IgD-negative memory B cell (primary cell): Measurements from ENCODE around the gene MLKL. TPM values are rescaled to one million over a fixed set of nuclear protein-coding genes. Genes with fewer than 3 reads are reported as not detected.

Experiments
- H3K27ac Mint-ChIP-seq, 3 donors: one replicate each; pipeline ENCODE4 v1.8.0; 2020 to 2022; ENCODE audit warnings: mild to moderate bottlenecking in 3 of 3, mixed read lengths in 3 of 3, moderate library complexity in 1 of 3
- H3K27me3 Mint-ChIP-seq: one replicate; pipeline ENCODE4 v1.8.0; 2021; ENCODE audit warnings: mixed read lengths
- H3K36me3 Mint-ChIP-seq: one replicate; pipeline ENCODE4 v1.8.0; 2020; ENCODE audit warnings: mild to moderate bottlenecking, mixed read lengths
- H3K4me1 Mint-ChIP-seq, 3 donors: one replicate each; pipeline ENCODE4 v1.8.0; 2020 to 2022; ENCODE audit warnings: mixed read lengths in 3 of 3, mild to moderate bottlenecking in 1 of 3
- H3K4me3 Mint-ChIP-seq, 4 donors: one replicate each; pipeline ENCODE4 v1.8.0; 2020 to 2022; ENCODE audit warnings: mild to moderate bottlenecking in 4 of 4, mixed read lengths in 4 of 4, moderate library complexity in 3 of 4
- H3K9me3 Mint-ChIP-seq, 3 donors: one replicate each; pipeline ENCODE4 v1.8.0; 2020 to 2021; ENCODE audit warnings: mixed read lengths in 3 of 3, mild to moderate bottlenecking in 1 of 3
- polyA plus RNA-seq: library from polyadenylated mRNA; unstranded; fragments of 300-500 nt; fragmentation: Illumina TruSeq; gene quantifications from one replicate; pipeline ENCODE4 v1.2.3, GENCODE V29; 2021

Gene MLKL
- polyA plus RNA-seq, 1 donor from 2014 or later, result 14.3 TPM

- no peaks in the 10 kb centered on the region for H3K9me3 Mint-ChIP-seq
Measured at GRCh38 chr16:74625500-74626350, 74.9 kb downstream of the MLKL start.

GRCh38 chr16:74623839-74624235, 76.8 kb downstream of the MLKL start:
- Mint-ChIP-seq H3K27me3 (no peaks in the 10 kb centered on the region), H3K27ac (no peak overlapping the region), H3K36me3 (no peaks in the 10 kb centered on the region), H3K4me3 (no peak overlapping the region), H3K9me3 (no peaks in the 10 kb centered on the region), H3K4me1 (peaks cover 0 to 4% (median 1%) of the 10 kb centered on the region in 3 donors)

More at GRCh38 chr16:74625500-74626350, 74.9 kb downstream of the MLKL start:
- H3K27ac Mint-ChIP-seq, result peak overlapping the region in 1 of 3 donors; percentile 67
- H3K36me3 Mint-ChIP-seq, result peaks cover 2% of the 10 kb centered on the region
- no peaks in the 10 kb centered on the region for H3K27me3 Mint-ChIP-seq
- peaks cover 0 to 4% (median 1%) of the 10 kb centered on the region in 3 donors for H3K4me1 Mint-ChIP-seq
- H3K4me3 Mint-ChIP-seq, result no peak overlapping the region

GRCh38 chr16:74623214-74623838, 77.3 kb downstream of the MLKL start:
- Mint-ChIP-seq H3K4me3 (no peak overlapping the region), H3K27ac (peak overlapping the region in 1 of 3 donors; percentile 48), H3K4me1 (peaks cover 0 to 4% (median 0%) of the 10 kb centered on the region in 3 donors)

GRCh38 chr16:74622005-74622404, 78.7 kb downstream of the MLKL start:
- Mint-ChIP-seq H3K36me3 (no peaks in the 10 kb centered on the region), H3K27me3 (no peaks in the 10 kb centered on the region), H3K9me3 (no peaks in the 10 kb centered on the region), H3K27ac (no peak overlapping the region), H3K4me1 (peaks cover 0 to 4% (median 0%) of the 10 kb centered on the region in 3 donors), H3K4me3 (no peak overlapping the region)

More at GRCh38 chr16:74623214-74623838, 77.3 kb downstream of the MLKL start:
- H3K9me3 Mint-ChIP-seq, result no peaks in the 10 kb centered on the region
- no peaks in the 10 kb centered on the region for H3K27me3 Mint-ChIP-seq
- no peaks in the 10 kb centered on the region for H3K36me3 Mint-ChIP-seq

Other genes starting within 250 kb of the MLKL start
- 91.8 TPM for gene GLG1, start 93.7 kb downstream of the MLKL start, polyA plus RNA-seq
- 30.1 TPM for gene RFWD3, start 34.0 kb downstream of the MLKL start, polyA plus RNA-seq
- gene FA2H, start 74.0 kb upstream of the MLKL start, polyA plus RNA-seq, result 4.0 TPM